Vagina (tissue), 2 donors: ENCODE results near the gene C19orf67.

ENCODE experiments used
- POLR2A ChIP-seq, 2 donors: fragments of 450-650 bp; IDR thresholded peaks; one replicate each; pipeline ENCODE4 v1.6.1; 2017; ENCODE audit warnings: antibody characterized with exemption in 2 of 2, mild to moderate bottlenecking in 2 of 2, moderate library complexity in 2 of 2
- TF ChIP-seq, protein P1 (sequence below), 3 experiments: fragments of 450-650 bp in 2 of 3; fragments of 200-600 bp in 1 of 3; sonication (generic) in 1 of 3; IDR thresholded peaks; one replicate each; pipeline ENCODE4 v1.5.1; 2017 to 2019; ENCODE audit warnings: antibody characterized with exemption in 3 of 3, mild to moderate bottlenecking in 2 of 3, moderate library complexity in 2 of 3

DNA sequence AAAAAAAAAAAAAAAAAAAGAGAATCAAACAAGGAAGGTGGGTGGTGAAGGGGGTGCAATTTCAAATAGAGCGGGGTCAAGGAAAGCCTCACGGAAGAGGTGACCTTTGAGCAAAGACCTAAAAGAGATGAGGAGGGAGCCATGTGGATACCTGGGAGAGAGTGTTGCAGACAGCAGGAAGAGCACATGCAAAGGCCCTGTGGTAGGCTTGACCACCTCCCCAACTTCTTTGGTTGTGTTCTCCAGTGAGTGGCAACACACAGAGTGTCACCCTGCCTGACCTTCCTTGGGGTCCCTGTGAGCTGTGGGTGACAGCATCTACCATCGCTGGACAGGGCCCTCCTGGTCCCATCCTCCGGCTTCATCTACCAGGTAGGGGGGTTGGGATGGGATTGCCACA lies 35.1 kb downstream of the C19orf67 start:
- TF ChIP-seq, protein P1, sequence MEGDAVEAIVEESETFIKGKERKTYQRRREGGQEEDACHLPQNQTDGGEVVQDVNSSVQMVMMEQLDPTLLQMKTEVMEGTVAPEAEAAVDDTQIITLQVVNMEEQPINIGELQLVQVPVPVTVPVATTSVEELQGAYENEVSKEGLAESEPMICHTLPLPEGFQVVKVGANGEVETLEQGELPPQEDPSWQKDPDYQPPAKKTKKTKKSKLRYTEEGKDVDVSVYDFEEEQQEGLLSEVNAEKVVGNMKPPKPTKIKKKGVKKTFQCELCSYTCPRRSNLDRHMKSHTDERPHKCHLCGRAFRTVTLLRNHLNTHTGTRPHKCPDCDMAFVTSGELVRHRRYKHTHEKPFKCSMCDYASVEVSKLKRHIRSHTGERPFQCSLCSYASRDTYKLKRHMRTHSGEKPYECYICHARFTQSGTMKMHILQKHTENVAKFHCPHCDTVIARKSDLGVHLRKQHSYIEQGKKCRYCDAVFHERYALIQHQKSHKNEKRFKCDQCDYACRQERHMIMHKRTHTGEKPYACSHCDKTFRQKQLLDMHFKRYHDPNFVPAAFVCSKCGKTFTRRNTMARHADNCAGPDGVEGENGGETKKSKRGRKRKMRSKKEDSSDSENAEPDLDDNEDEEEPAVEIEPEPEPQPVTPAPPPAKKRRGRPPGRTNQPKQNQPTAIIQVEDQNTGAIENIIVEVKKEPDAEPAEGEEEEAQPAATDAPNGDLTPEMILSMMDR (IDR thresholded peaks at IDR 0.05): no peak
- no peak for TF ChIP-seq POLR2A (IDR thresholded peaks at IDR 0.05)
